Breast epithelium (tissue), 4 donors: ENCODE measurements around the gene SLC9A6. TPM values are rescaled to one million over a fixed set of nuclear protein-coding genes. Genes with fewer than 3 reads are reported as not detected.
"Not testable (repeated sequence)": the region's sequence is repeated elsewhere in the genome, so short reads cannot be mapped to it uniquely, and the experiment has no call there.

Source experiments
- DNase-seq, 2 donors: peaks; one replicate each; pipeline ENCODE4 v3.0.0-alpha.2; 2019; ENCODE audit warnings: low spot score in 2 of 2
- H3K27ac ChIP-seq, 2 donors: fragments of 200-600 bp; sonication (generic) in 1 of 2; one replicate each; pipeline ENCODE4 v1.5.1; 2016 to 2019; ENCODE audit warnings: mild to moderate bottlenecking in 1 of 2
- H3K27me3 ChIP-seq, 2 donors: fragments of 200-600 bp; sonication (generic) in 1 of 2; one replicate each; pipeline versions ENCODE4 v1.5.1 to v1.6.0; 2017 to 2019; ENCODE audit warnings: control low read depth in 1 of 2, mild to moderate bottlenecking in 1 of 2
- H3K36me3 ChIP-seq: fragments of 200-600 bp; one replicate; pipeline ENCODE4 v1.5.1; 2019
- H3K4me1 ChIP-seq, 2 donors: fragments of 200-600 bp; sonication (generic); one replicate each; pipeline ENCODE4 v1.5.1; 2016 to 2019; ENCODE audit warnings: control low read depth in 1 of 2
- H3K4me3 ChIP-seq, 3 donors: fragments of 200-600 bp; sonication (generic); 1 replicate in 2 of 3; 2 replicates in 1 of 3; pipeline ENCODE4 v1.5.1; 2016 to 2019; ENCODE audit warnings: mild to moderate bottlenecking in 3 of 3, moderate library complexity in 2 of 3
- H3K9me3 ChIP-seq, 2 donors: fragments of 200-600 bp; sonication (generic) in 1 of 2; one replicate each; pipeline ENCODE4 v1.5.1; 2016 to 2019; ENCODE audit warnings: control low read depth in 1 of 2
- CTCF ChIP-seq, 3 donors: fragments of 450-650 bp; IDR thresholded peaks; one replicate each; pipeline ENCODE4 v1.5.1; 2016 to 2017; ENCODE audit warnings: antibody characterized with exemption in 3 of 3, mild to moderate bottlenecking in 3 of 3, moderate library complexity in 3 of 3
- POLR2A ChIP-seq: fragments of 450-650 bp; IDR thresholded peaks from one replicate; pipeline ENCODE4 v1.6.1; 2016; ENCODE audit warnings: antibody characterized with exemption, mild to moderate bottlenecking, moderate library complexity
- POLR2AphosphoS5 ChIP-seq, 3 donors: sonication (generic); formaldehyde crosslinking; IDR thresholded peaks; one replicate each; pipeline ENCODE4 v1.6.1; 2017; ENCODE audit warnings: antibody characterized with exemption in 3 of 3
- intact Hi-C: fragments of 100-400 bp; cut with DNase I; formaldehyde crosslinking; loops from one replicate; pipeline ENCODE4 v1.15.1; 2023; ENCODE audit warnings: low total_unique reads
- total RNA-seq, 3 donors: library from RNA; depleted of rRNA; stranded (reverse); fragments of >200 nt; gene quantifications; one replicate each; pipeline ENCODE4 v1.1.0, GENCODE V29; 2016

SLC9A6 gene
- total RNA-seq, 3 donors from 2014 or later = 12.5 to 17.1 (median 12.9) TPM

- TF ChIP-seq CTCF (IDR thresholded peaks at IDR 0.05) = no peak
- TF ChIP-seq POLR2AphosphoS5 (IDR thresholded peaks at IDR 0.05) = no peak
- TF ChIP-seq POLR2A = no peak
- H3K27ac ChIP-seq = no peak overlapping the region
- peaks cover 0 to 30% of the 10 kb centered on the region in 2 donors for H3K27me3 ChIP-seq
- no peaks in the 10 kb centered on the region for H3K4me1 ChIP-seq
- intact Hi-C loops = no loop called here
- H3K36me3 ChIP-seq = no peaks in the 10 kb centered on the region
- H3K4me3 ChIP-seq = no peak overlapping the region
- no peak for DNase-seq
- peaks cover 0 to 11% of the 10 kb centered on the region in 2 donors for H3K9me3 ChIP-seq
Observed at GRCh38 chrX:136086521-136086920, 101.3 kb downstream of the SLC9A6 start.

GRCh38 chrX:136091898-136092297 is 106.7 kb downstream of the SLC9A6 start:
- Histone ChIP-seq H3K27me3 (peaks cover 0 to 16% of the 10 kb centered on the region in 2 donors), H3K9me3 (peaks cover 0 to 12% of the 10 kb centered on the region in 2 donors)
- H3K27ac ChIP-seq, H3K36me3 ChIP-seq, H3K4me1 ChIP-seq, DNase-seq, intact Hi-C loops, H3K4me3 ChIP-seq: not testable (repeated sequence)

GRCh38 chrX:136094962-136095361 is 109.7 kb downstream of the SLC9A6 start:
- peaks cover 0 to 12% of the 10 kb centered on the region in 2 donors for H3K9me3 ChIP-seq
- no peak overlapping the region for H3K4me3 ChIP-seq
- no peaks in the 10 kb centered on the region for H3K4me1 ChIP-seq
- DNase-seq = no peak
- H3K27me3 ChIP-seq = peaks cover 0 to 9% of the 10 kb centered on the region in 2 donors
- TF ChIP-seq CTCF (IDR thresholded peaks at IDR 0.05) = no peak
- no peak for TF ChIP-seq POLR2A
- TF ChIP-seq POLR2AphosphoS5 (IDR thresholded peaks at IDR 0.05) = no peak
- intact Hi-C loops = no loop called here
- H3K27ac ChIP-seq = no peak overlapping the region
- no peaks in the 10 kb centered on the region for H3K36me3 ChIP-seq

Other genes starting within 250 kb of the SLC9A6 start
- gene CT45A3, start 217.2 kb upstream of the SLC9A6 start, total RNA-seq = not detected
- not detected for gene CT45A5, start 199.9 kb upstream of the SLC9A6 start, total RNA-seq
- gene CT45A6, start 182.6 kb upstream of the SLC9A6 start, total RNA-seq = not detected
- not detected for gene CT45A2, start 165.4 kb upstream of the SLC9A6 start, total RNA-seq
- not detected for gene CT45A7, start 148.2 kb upstream of the SLC9A6 start, total RNA-seq
- gene CT45A8, start 130.9 kb upstream of the SLC9A6 start, total RNA-seq = not detected
- not detected for gene CT45A9, start 113.6 kb upstream of the SLC9A6 start, total RNA-seq
- gene CT45A10, start 92.0 kb upstream of the SLC9A6 start, total RNA-seq = not detected
- not detected for gene SAGE1, start 91.7 kb upstream of the SLC9A6 start, total RNA-seq
- gene MMGT1, start 11.4 kb upstream of the SLC9A6 start, total RNA-seq = 10 to 100 TPM; 22.0 to 33.1 (median 25.6) TPM
- 1,000 to 10,000 TPM in 1 of 3 donors, 100 to 1,000 TPM in 2; 299 to 1,250 (median 654) TPM for gene FHL1, start 162.1 kb downstream of the SLC9A6 start, total RNA-seq